GM12874 (cell line): Measurements from ENCODE around the gene TMEM134.

Experiments used
- TF ChIP-seq, protein P1 (sequence below): IDR thresholded peaks from 2 replicates; pipeline ENCODE4 v1.5.1; 2011; ENCODE audit warnings: low read depth, mild to moderate bottlenecking, control low read depth, low read length, moderate library complexity; ENCODE audit not compliant: insufficient read depth

TMEM134 gene

GRCh38 chr11:67445515-67445914 is 23.5 kb downstream of the TMEM134 start:
- TF ChIP-seq, protein P1, sequence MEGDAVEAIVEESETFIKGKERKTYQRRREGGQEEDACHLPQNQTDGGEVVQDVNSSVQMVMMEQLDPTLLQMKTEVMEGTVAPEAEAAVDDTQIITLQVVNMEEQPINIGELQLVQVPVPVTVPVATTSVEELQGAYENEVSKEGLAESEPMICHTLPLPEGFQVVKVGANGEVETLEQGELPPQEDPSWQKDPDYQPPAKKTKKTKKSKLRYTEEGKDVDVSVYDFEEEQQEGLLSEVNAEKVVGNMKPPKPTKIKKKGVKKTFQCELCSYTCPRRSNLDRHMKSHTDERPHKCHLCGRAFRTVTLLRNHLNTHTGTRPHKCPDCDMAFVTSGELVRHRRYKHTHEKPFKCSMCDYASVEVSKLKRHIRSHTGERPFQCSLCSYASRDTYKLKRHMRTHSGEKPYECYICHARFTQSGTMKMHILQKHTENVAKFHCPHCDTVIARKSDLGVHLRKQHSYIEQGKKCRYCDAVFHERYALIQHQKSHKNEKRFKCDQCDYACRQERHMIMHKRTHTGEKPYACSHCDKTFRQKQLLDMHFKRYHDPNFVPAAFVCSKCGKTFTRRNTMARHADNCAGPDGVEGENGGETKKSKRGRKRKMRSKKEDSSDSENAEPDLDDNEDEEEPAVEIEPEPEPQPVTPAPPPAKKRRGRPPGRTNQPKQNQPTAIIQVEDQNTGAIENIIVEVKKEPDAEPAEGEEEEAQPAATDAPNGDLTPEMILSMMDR: no peak

GRCh38 chr11:67442504-67443404 is 26.3 kb downstream of the TMEM134 start:
- TF ChIP-seq, protein P1: no peak

- TF ChIP-seq, protein P1: no peak
Measured at GRCh38 chr11:67441731-67442351, 27.2 kb downstream of the TMEM134 start.

GRCh38 chr11:67441098-67441563 is 27.9 kb downstream of the TMEM134 start:
- TF ChIP-seq, protein P1: no peak

- TF ChIP-seq, protein P1: no peak
Measured at GRCh38 chr11:67440229-67441097, 28.6 kb downstream of the TMEM134 start.

GRCh38 chr11:67439321-67440228 is 29.5 kb downstream of the TMEM134 start:
- TF ChIP-seq, protein P1: peak; percentile 43
